WTC11 (cell line): ENCODE data around the gene CALHM1.

Experiments
- ETV6 ChIP-seq: sonication (generic); formaldehyde crosslinking; IDR thresholded peaks from 2 replicates; pipeline ENCODE4 v1.8.1; 2022; ENCODE audit warnings: mild to moderate bottlenecking, missing genetic modification reagents
- ZNF138 ChIP-seq: sonication (generic); formaldehyde crosslinking; conservative IDR thresholded peaks from 2 replicates; pipeline ENCODE4 v1.8.1; 2022; ENCODE audit warnings: mild to moderate bottlenecking, moderate library complexity, missing genetic modification reagents
- ZNF396 ChIP-seq: fragments of 250-450 bp; sonication (Bioruptor Pico); IDR thresholded peaks from 2 replicates; pipeline ENCODE4 v1.8.0; 2021; ENCODE audit warnings: mild to moderate bottlenecking, moderate library complexity, borderline replicate concordance
- TF ChIP-seq, protein P1 (sequence below): fragments of 200-600 bp; IDR thresholded peaks from 2 replicates; pipeline ENCODE4 v1.8.0; 2022; ENCODE audit warnings: antibody characterized with exemption

DNA sequence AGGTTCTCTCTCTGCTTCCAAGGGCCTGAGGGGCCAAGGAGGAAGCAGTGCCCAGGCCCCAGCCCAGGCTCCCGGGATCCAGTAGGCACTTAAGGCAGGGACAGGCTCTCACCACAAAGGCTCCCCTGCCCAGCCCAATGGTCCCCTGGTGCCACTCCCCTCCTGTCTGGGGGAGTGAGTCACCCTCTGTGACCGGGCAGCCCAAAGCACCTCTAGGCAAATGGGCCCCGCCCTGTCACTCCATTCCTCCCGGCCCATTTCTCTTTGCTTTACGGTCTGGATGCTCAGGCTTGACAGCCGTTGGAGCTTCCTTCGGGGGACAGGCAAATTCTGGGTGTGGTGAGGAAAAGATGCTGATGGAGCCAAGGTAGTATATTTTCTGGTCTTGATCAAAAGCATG, 20.4 kb upstream of the CALHM1 start, which contains the start of gene CALHM3:
- TF ChIP-seq ZNF396 (CRISPR knock-in tag) (no peak), ZNF138 (CRISPR knock-in tag) (no peak), ETV6 (CRISPR knock-in tag) (no peak)
- TF ChIP-seq, protein P1, sequence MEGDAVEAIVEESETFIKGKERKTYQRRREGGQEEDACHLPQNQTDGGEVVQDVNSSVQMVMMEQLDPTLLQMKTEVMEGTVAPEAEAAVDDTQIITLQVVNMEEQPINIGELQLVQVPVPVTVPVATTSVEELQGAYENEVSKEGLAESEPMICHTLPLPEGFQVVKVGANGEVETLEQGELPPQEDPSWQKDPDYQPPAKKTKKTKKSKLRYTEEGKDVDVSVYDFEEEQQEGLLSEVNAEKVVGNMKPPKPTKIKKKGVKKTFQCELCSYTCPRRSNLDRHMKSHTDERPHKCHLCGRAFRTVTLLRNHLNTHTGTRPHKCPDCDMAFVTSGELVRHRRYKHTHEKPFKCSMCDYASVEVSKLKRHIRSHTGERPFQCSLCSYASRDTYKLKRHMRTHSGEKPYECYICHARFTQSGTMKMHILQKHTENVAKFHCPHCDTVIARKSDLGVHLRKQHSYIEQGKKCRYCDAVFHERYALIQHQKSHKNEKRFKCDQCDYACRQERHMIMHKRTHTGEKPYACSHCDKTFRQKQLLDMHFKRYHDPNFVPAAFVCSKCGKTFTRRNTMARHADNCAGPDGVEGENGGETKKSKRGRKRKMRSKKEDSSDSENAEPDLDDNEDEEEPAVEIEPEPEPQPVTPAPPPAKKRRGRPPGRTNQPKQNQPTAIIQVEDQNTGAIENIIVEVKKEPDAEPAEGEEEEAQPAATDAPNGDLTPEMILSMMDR, result no peak
